Testis (tissue), 2 donors: ENCODE data around the gene PAPPA2.
"Not testable (repeated sequence)": the region's sequence is repeated elsewhere in the genome, so short reads cannot be mapped to it uniquely, and the experiment has no call there.

Experiments used
- CTCF ChIP-seq, 3 experiments: fragments of 450-650 bp in 2 of 3; fragments of 200-600 bp in 1 of 3; sonication (generic) in 1 of 3; IDR thresholded peaks; one replicate each; pipeline ENCODE4 v1.5.1; 2016 to 2019; ENCODE audit warnings: antibody characterized with exemption in 3 of 3, mild to moderate bottlenecking in 2 of 3, moderate library complexity in 1 of 3
- POLR2A ChIP-seq: fragments of 450-650 bp; IDR thresholded peaks from one replicate; pipeline ENCODE4 v1.6.1; 2017; ENCODE audit warnings: antibody characterized with exemption, mild to moderate bottlenecking, moderate library complexity

GRCh38 chr1:176419608-176420007 lies 43.4 kb upstream of the PAPPA2 start:
- not testable (repeated sequence) for TF ChIP-seq CTCF (IDR thresholded peaks at IDR 0.05); POLR2A
